Frontal cortex (tissue), 4 donors: Measurements from ENCODE around the gene AFDN. TPM values are rescaled to one million over a fixed set of nuclear protein-coding genes. Genes with fewer than 3 reads are reported as not detected.
"Not testable (repeated sequence)": the region's sequence is repeated elsewhere in the genome, so short reads cannot be mapped to it uniquely, and the experiment has no call there.

ENCODE experiments used
- DNase-seq, 2 donors: peaks; one replicate each; pipeline ENCODE4 v3.0.0; 2012; ENCODE audit warnings: low spot score in 2 of 2
- FAIRE-seq: peaks from 2 replicates; lab custom pipeline; 2012; peaks lifted over from hg19 to GRCh38; lab: Jason Lieb, UNC
- total RNA-seq: library from RNA; depleted of rRNA; stranded (reverse); fragments of >200 nt; gene quantifications from one replicate; pipeline ENCODE4 v1.2.3, GENCODE V29; 2014
- donor health status: control.
- donor health status: control.
- donor health status: control.

AFDN gene
- total RNA-seq, 1 donor from 2014 or later, result 204 TPM

- no peak for DNase-seq
- no peak for FAIRE-seq
Measured at GRCh38 chr6:167985911-167986595, 159.3 kb downstream of the AFDN start.

- no peak for DNase-seq
- FAIRE-seq, result no peak
Measured at GRCh38 chr6:167987396-167988153, 160.9 kb downstream of the AFDN start.

- FAIRE-seq, result no peak
- DNase-seq, result no peak
Measured at GRCh38 chr6:167988154-167988495, 161.4 kb downstream of the AFDN start.

GRCh38 chr6:167988945-167989841 is 162.5 kb downstream of the AFDN start:
- no peak for FAIRE-seq
- DNase-seq, result no peak

DNA sequence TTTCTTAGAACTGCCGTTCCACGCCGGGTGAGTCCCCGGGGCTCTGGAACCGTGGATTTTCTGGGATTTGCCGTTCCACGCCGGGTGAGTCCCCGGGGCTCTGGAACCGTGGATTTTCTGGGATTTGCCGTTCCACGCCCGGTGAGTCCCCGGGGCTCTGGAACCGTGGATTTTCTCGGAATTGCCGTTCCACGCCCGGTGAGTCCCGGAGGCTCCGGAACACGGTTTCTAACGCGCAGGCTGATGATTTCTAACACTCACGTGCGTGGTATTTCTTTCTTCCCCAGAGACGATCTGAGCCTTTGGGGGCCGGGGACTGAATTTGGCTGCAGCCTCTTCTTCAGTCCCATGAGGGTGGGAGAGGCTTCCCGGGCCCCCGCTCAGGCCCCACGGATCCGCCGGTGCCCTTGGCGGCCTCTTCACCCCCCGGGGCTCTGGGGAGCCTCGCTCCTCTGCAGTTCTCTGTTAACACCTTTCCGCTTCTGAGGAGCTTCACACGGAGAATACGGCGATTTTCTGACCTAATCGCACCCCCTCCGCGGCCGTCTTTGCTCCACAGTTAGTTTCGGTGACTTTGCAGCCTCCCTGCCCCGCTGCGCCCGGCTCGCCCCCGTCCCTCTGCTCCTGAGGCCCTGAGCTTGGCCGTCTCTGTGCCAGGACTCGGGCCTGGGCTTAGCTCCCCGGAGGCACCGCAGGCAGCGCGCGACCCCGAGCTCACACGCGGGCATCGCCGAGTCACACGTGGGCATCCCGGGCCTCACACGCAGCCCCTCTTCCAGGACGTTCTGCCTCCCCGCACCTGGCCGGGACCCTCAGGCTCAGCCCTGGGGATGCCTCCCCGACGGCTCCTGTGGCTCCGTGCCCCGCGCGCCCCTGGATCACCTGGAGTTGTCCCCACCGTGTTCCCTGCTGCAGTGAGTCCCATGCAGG is 163.6 kb downstream of the AFDN start:
- no peak for DNase-seq
- no peak for FAIRE-seq

DNA sequence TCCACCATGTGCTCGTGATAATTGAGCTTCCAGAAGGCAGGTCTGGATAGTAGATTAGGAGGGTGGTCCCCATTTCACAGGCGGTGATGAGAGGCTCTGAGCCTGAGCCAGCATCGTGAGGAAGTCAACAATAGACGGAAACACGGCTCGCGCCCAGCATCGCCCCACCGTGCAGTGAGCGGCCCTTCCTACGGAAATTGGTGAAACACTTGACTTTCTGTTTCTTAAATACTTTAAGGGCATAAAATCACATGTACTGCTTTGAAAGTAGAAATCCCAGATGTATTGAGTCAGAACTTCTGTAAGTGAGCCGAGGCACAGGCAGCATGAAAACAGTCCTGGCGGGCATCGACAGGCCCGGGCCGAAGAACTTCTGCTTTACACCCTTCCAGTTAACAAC is 166.5 kb downstream of the AFDN start:
- DNase-seq (no peak), FAIRE-seq (no peak)

- DNase-seq (no peak), FAIRE-seq (no peak)
Measured at GRCh38 chr6:167993831-167994230, 167.1 kb downstream of the AFDN start.

- FAIRE-seq (no peak), DNase-seq (no peak)
Measured at GRCh38 chr6:167995302-167995701, 168.6 kb downstream of the AFDN start.

DNA sequence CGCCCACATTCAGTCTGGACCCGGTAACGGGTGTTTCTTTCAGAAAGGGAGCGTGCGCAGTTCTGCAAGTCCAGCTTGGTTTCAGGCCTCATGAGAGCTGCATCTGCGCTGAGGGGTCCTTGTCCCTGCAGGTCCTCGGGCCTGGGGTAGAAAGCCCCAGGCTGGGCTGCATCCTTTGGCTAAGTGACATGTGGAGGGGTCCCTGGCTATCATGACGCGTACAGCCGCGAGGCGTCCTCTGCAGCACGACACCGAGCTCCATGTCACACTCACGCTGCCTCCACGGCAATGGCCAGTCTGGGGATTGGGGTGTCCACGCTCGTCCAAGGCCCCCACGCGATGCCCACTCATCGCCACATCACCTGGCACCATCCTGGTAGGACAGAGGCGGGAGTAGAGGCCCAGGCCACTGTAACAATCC is 169.0 kb downstream of the AFDN start:
- FAIRE-seq (no peak), DNase-seq (no peak)

DNA sequence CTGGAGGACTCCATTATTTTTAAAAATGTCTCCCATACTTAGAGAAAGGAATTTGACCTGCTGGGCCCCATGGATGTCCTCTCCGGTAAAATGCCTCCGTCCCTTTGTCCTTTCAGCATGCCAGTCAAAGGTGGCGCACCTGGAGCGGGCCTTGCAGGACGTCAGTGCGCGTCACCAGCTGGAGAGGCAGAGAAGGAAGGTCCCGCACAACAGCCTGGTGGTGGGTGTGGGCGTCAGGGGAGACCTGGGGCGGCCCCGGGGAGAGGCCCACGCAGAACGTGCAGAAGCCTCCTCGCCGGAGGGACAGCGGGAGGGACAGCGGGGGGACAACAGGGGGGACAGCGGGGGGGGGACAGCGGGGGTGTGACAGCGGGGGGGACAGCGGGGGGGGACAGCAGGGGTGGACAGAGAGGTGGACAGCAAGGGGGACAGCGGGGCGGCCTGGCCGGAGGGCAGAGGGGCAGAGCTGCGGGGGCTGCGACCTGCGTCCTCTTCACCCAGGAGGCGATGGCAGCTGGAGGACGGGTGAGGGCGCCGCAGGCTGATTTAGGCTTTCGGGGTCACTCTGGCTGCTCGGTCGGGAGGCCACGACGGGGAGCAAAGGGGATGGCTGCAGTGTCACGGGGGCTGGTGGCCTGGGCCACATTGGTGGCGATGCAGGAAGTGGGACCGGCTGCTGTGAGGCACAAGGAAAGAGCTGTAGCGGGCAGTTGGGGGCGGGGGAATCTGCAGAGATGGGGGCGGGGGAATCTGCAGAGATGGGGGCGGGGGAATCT is 169.9 kb downstream of the AFDN start:
- FAIRE-seq (no peak), DNase-seq (no peak)

GRCh38 chr6:167997642-167998041 is 170.9 kb downstream of the AFDN start, which contains the start of gene KIF25:
KIF25 (plus strand) TSS chr6:167997671; CDS start chr6:168029586, 31,915 bp downstream.
- FAIRE-seq, result no peak
- DNase-seq, result no peak

DNA sequence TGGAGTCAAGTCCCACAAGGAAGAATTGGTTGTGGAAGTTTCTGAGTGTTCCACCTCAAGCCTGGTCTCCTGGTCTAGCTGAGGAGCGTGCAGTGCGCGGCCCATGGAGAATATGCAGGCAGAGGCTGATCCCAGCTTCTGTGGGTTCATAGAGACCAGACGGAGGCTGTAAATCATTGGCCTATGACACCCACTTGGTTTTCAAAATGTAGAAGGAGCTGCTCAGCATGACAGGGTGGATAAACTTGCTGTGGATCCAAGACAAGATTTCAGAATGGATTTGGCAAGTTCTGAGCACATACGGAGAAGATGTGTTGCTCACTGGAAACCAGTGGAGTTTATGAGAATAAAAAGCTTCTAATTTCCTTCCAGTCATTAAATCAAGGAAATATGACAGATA is 171.5 kb downstream of the AFDN start:
- DNase-seq, result no peak
- FAIRE-seq, result no peak

DNA sequence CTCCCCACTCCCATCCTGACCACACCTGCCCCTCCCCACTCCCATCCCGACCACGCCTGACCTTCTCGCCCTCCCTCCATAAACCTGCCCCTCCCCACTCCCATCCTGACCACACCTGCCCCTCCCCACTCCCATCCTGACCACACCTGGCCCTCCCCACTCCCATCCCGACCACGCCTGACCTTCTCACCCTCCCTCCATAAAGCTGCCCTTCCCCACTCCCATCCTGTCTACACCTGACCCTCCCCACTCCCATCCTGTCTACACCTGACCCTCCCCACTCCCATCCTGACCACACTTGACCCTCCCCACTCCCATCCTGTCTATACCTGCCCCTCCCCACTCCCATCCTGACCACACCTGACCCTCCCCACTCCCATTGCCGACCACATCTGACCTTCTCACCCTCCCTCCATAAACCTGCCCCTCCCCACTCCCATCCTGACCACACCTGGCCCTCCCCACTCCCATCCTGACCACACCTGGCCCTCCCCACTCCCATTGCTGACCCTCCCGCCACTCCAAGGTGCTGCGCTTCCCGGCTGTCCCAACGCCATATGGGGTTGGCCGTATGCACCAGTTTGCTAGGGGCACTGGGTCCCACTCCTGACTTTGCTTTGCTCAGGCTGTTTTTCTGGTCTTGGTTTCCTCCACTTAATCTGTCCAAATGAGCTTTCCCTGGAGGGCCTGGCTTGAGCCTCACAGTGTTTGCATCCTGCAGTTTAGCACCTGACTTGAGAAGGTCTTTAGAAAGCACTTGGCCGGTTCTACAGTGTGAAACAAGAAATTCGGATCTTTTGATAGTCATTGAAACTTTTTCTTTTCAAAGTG is 173.7 kb downstream of the AFDN start:
- no peak for FAIRE-seq

DNA sequence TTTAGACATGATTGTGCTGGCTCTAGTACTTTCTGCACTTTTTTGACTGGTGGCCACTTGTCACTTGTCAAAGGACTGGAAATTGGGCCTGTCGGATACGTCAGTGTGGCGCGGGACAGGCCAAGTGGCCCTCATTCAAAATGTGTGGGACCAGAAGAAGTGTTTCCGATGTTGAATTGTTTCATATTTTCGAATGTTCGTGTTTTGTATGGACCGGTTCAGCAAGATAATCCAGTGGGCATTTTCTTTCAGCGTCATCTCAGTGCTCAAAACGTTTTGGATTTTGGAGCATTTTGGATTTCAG is 174.3 kb downstream of the AFDN start:
- DNase-seq (no peak), FAIRE-seq (no peak)

More for the DNA sequence above, 173.7 kb downstream of the AFDN start:
- no peak for DNase-seq

DNA sequence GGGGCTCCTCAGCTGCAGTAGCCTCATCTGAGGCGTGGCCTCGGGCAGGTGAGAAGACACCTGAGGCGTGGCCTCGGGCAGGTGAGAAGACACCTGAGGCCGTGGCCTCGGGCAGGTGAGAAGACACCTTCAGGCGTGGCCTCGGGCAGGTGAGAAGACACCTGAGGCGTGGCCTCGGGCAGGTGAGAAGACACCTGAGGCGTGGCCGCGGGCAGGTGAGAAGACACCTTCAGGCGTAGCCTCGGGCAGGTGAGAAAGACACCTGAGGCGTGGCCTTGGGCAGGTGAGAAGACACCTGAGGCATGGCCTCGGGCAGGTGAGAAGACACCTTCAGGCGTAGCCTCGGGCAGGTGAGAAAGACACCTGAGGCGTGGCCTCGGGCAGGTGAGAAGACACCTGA is 174.8 kb downstream of the AFDN start:
- DNase-seq, FAIRE-seq: not testable (repeated sequence)

DNA sequence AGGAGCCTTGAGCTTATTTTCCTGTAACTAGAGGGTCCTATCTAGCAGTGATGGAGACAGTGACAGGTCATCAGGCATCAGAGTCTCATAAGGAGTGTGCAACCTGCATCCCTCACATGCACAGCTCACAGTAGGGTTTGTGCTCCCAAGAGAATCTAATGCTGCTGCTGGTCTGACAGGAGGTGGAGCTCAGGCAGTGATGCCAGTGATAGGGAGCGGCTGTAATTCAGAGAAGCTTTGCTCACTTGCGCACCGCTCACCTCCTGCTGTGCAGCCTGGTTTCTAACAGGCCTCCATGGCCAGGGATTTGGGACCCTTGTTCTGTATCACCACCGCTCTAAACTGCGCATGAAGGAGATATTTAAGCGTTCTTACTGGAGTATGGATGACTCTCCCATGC is 176.1 kb downstream of the AFDN start:
- FAIRE-seq (no peak), DNase-seq (no peak)

GRCh38 chr6:168004023-168004422 is 177.3 kb downstream of the AFDN start:
- DNase-seq (no peak), FAIRE-seq (no peak)

DNA sequence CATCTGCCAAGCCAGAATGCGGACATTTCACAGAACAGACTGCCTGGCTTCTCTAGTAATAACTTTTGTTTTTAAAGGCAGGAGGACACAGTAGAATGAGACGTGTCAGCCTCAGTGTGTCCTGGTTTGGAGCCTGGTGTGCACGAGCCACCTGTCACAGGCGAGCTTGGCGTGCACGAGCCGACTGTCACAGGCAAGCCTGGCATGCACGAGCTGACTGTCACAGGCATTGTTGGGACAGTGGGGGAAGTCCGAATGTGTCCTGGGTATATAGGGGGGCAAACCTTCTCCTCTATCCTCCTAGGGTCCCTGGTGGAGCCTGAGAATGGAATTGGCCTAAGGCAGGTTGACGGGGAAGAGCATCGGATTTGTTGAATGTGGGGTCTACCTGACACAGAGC is 178.2 kb downstream of the AFDN start:
- DNase-seq, result no peak
- FAIRE-seq, result no peak
